SK-N-SH treated with all-trans-retinoic acid at 6 μM for 48 hours (cell line): ENCODE results near the gene OR1M1.

Experiments
- ATAC-seq: fragments of 200-7000 bp; cut with Tn5 transposase; 3 replicates; pipeline ENCODE4 v1.9.1; 2020; ENCODE audit warnings: mild to moderate bottlenecking, moderate library complexity
- ARNTL ChIP-seq: fragments of 450-650 bp; formaldehyde crosslinking; IDR thresholded peaks from 2 replicates; pipeline ENCODE4 v1.5.0; 2020; ENCODE audit warnings: low read depth, mild to moderate bottlenecking, moderate library complexity, borderline replicate concordance
- BACH2 ChIP-seq: fragments of 250-450 bp; sonication (Bioruptor Pico); IDR thresholded peaks from 2 replicates; pipeline ENCODE4 v1.9.0; 2021; ENCODE audit warnings: mild to moderate bottlenecking, borderline replicate concordance
- CREB5 ChIP-seq: fragments of 250-450 bp; sonication (Bioruptor Pico); IDR thresholded peaks from 2 replicates; pipeline ENCODE4 v1.5.1; 2020; ENCODE audit warnings: low read depth, mild to moderate bottlenecking, moderate library complexity
- CSDC2 ChIP-seq: fragments of 250-450 bp; sonication (Bioruptor Pico); IDR thresholded peaks from 2 replicates; pipeline ENCODE4 v1.5.0; 2020; ENCODE audit warnings: mild to moderate bottlenecking, moderate library complexity
- CSRNP3 ChIP-seq: fragments of 250-450 bp; sonication (Bioruptor Pico); IDR thresholded peaks from 2 replicates; pipeline ENCODE4 v1.5.1; 2021; ENCODE audit warnings: mild to moderate bottlenecking, moderate library complexity
- ESRRG ChIP-seq: fragments of 250-450 bp; sonication (Bioruptor Pico); IDR thresholded peaks from 2 replicates; pipeline ENCODE4 v1.6.1; 2021; ENCODE audit warnings: mild to moderate bottlenecking
- GLIS3 ChIP-seq: fragments of 250-450 bp; sonication (Bioruptor Pico); IDR thresholded peaks from 2 replicates; pipeline ENCODE4 v1.5.0; 2020; ENCODE audit warnings: mild to moderate bottlenecking, moderate library complexity
- ISL1 ChIP-seq: fragments of 250-450 bp; sonication (Bioruptor Pico); IDR thresholded peaks from 2 replicates; pipeline ENCODE4 v2.1.2; 2022; ENCODE audit warnings: mild to moderate bottlenecking, moderate library complexity
- OSR1 ChIP-seq: fragments of 250-450 bp; sonication (Bioruptor Pico); IDR thresholded peaks from 2 replicates; pipeline ENCODE4 v1.8.0; 2022; ENCODE audit warnings: moderate library complexity, mild to moderate bottlenecking, inconsistent platforms
- PATZ1 ChIP-seq: fragments of 250-450 bp; sonication (Bioruptor Pico); IDR thresholded peaks from 2 replicates; pipeline ENCODE4 v1.8.0; 2020; ENCODE audit warnings: mild to moderate bottlenecking, moderate library complexity, borderline replicate concordance
- PPARA ChIP-seq: fragments of 250-450 bp; sonication (Bioruptor Pico); IDR thresholded peaks from 2 replicates; pipeline ENCODE4 v1.5.0; 2020; ENCODE audit warnings: mild to moderate bottlenecking, borderline replicate concordance
- RARB ChIP-seq: fragments of 250-450 bp; sonication (Bioruptor Pico); IDR thresholded peaks from 2 replicates; pipeline ENCODE4 v1.8.0; 2021; ENCODE audit warnings: mild to moderate bottlenecking, moderate library complexity
- SNAI2 ChIP-seq: fragments of 250-450 bp; sonication (Bioruptor Pico); IDR thresholded peaks from 2 replicates; pipeline ENCODE4 v1.5.0; 2020; ENCODE audit warnings: mild to moderate bottlenecking, moderate library complexity
- TCF4 ChIP-seq: fragments of 250-450 bp; sonication (Bioruptor Pico); IDR thresholded peaks from 2 replicates; pipeline ENCODE4 v1.8.0; 2021; ENCODE audit warnings: mild to moderate bottlenecking, moderate library complexity, borderline replicate concordance
- TSHZ2 ChIP-seq: fragments of 250-450 bp; sonication (Bioruptor Pico); IDR thresholded peaks from 2 replicates; pipeline ENCODE4 v1.5.0; 2020; ENCODE audit warnings: mild to moderate bottlenecking, moderate library complexity
- ZC3H10 ChIP-seq: fragments of 250-450 bp; sonication (Bioruptor Pico); IDR thresholded peaks from 2 replicates; pipeline ENCODE4 v1.5.1; 2021; ENCODE audit warnings: mild to moderate bottlenecking, moderate library complexity
- ZFP3 ChIP-seq: fragments of 250-450 bp; sonication (Bioruptor Pico); IDR thresholded peaks from 2 replicates; pipeline ENCODE4 v1.5.0; 2020; ENCODE audit warnings: mild to moderate bottlenecking, moderate library complexity
- ZFP30 ChIP-seq: fragments of 450-650 bp; formaldehyde crosslinking; IDR thresholded peaks from 2 replicates; pipeline ENCODE4 v1.5.0; 2022; ENCODE audit warnings: mild to moderate bottlenecking, moderate library complexity
- ZNF565 ChIP-seq: fragments of 450-650 bp; formaldehyde crosslinking; conservative IDR thresholded peaks from 2 replicates; pipeline ENCODE4 v1.5.0; 2020; ENCODE audit warnings: low read depth, mild to moderate bottlenecking, moderate library complexity
- ZNF70 ChIP-seq: fragments of 450-650 bp; formaldehyde crosslinking; IDR thresholded peaks from 2 replicates; pipeline ENCODE4 v1.5.0; 2020; ENCODE audit warnings: mild to moderate bottlenecking, moderate library complexity
- ZNF8 ChIP-seq: fragments of 450-650 bp; formaldehyde crosslinking; IDR thresholded peaks from 2 replicates; pipeline ENCODE4 v1.5.0; 2020; ENCODE audit warnings: mild to moderate bottlenecking, moderate library complexity

The OR1M1 gene

GRCh38 chr19:9057505-9058258 is 29.2 kb upstream of the OR1M1 start:
- TF ChIP-seq ZC3H10 (CRISPR knock-in tag) (no peak), ZNF565 (CRISPR knock-in tag) (no peak), ZNF70 (CRISPR knock-in tag) (no peak), ZFP3 (no peak), CREB5 (no peak), CSDC2 (CRISPR knock-in tag) (no peak), ZFP30 (CRISPR knock-in tag) (no peak)
- ATAC-seq: no peak

GRCh38 chr19:9058905-9059667 is 27.8 kb upstream of the OR1M1 start:
- no peak for ATAC-seq
- TF ChIP-seq CSRNP3 (CRISPR knock-in tag) (no peak), ZNF8 (CRISPR knock-in tag) (no peak), TCF4 (no peak), TSHZ2 (CRISPR knock-in tag) (no peak), PPARA (CRISPR knock-in tag) (no peak), BACH2 (CRISPR knock-in tag) (no peak), GLIS3 (no peak), CREB5 (no peak), RARB (no peak), OSR1 (CRISPR knock-in tag) (no peak), ZNF565 (CRISPR knock-in tag) (no peak), SNAI2 (CRISPR knock-in tag) (no peak), ESRRG (CRISPR knock-in tag) (no peak), ZNF70 (CRISPR knock-in tag) (no peak), ZFP3 (no peak), ZC3H10 (CRISPR knock-in tag) (no peak), ARNTL (CRISPR knock-in tag) (no peak), ISL1 (CRISPR knock-in tag) (no peak), PATZ1 (CRISPR knock-in tag) (no peak), CSDC2 (CRISPR knock-in tag) (no peak)
